ENCODE data around the gene BIK.
"Not testable (repeated sequence)": the region's sequence is repeated elsewhere in the genome, so short reads cannot be mapped to it uniquely, and the experiment has no call there.

The BIK gene, protein sequence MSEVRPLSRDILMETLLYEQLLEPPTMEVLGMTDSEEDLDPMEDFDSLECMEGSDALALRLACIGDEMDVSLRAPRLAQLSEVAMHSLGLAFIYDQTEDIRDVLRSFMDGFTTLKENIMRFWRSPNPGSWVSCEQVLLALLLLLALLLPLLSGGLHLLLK

DNA sequence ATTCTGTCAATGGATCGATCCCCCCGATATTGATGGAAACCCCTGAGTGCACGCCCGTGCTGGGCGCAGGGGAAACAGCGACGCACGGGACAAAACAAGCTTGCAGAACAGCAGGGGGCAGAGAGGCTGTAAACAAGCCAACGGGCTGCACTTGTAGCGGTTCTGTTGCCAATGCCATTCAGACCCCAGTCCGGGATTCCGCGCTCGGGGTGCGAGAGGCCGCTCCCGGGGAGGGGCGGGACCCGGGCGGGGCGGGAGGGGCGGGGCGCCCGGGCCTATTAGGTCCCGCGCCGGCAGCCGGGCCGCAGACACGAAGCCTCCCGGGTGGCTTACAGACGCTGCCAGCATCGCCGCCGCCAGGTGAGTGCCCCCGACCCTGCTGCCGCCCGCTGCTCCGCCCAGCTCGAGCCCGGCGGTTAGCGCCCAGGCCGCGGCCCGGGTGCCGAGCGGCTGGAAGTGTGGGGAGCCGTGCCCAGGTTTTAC is at the start of gene BIK:
Gene BIK, plus strand, starts transcription at position 307 of the 483 bp plus-strand sequence. CDS start 13,273 bp downstream, outside the sequence.
- DNase-seq = peak; percentile 9

DNA sequence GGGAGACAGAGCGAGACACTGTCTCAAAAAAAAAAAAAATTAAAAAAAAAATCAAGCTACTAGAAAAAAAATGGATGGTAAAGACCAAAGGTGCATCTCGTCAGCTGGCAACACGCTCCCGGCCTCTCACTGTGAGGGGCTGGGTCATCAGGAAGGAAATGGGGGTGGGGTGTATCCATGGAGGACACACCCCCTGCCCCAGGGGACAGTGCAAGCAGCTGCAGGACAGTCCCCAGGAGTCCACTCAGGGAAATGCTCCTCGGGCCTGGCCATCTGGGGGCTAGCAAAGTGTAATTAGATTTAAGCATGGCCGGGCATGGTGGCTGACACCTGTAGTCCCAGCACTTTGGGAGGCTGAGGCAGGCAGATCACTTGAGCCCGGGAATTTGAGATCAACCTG is 44.4 kb upstream of the BIK start:
- DNase-seq = no peak

DNA sequence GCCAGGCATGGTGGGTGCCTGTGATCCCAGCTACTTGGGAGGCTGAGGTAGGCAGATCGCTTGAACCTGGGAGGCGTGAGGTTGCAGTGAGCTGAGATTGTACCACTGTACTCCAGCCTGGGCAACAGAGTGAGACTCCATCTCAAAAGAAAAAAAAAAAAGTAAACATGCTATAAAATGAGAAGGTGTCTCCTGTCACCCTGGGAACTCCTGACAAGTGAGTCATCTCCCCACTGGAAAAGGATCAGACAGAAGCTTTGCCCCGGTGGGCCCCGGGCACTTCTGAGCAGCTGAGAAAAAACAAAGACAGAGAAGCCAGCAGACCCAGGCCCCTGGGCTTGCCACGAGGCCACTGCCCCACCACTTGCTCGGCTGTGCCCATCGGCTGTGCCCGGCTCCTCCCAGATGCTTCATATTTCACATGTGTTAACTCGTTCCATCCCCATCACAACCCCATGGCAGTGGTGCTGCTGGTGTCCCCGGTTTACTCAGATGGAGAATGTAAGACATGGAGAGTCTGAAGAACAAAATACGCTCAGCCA is 43.6 kb upstream of the BIK start:
- no peak for DNase-seq

- DNase-seq = no peak
These were observed 33.3 kb upstream of the BIK start for GRCh38 chr22:43077121-43077877.

GRCh38 chr22:43078522-43078921 is 32.0 kb upstream of the BIK start:
- no peak for DNase-seq

- no peak for DNase-seq
These were observed 30.8 kb upstream of the BIK start for GRCh38 chr22:43079742-43080141.

- DNase-seq = no peak
These were observed 29.9 kb upstream of the BIK start for GRCh38 chr22:43080616-43081015.

- DNase-seq = no peak
These were observed 28.6 kb upstream of the BIK start for GRCh38 chr22:43081968-43082367.

GRCh38 chr22:43085658-43086606 is 24.6 kb upstream of the BIK start:
- DNase-seq = no peak

- DNase-seq = no peak
These were observed 21.9 kb upstream of the BIK start for GRCh38 chr22:43088627-43088983.

GRCh38 chr22:43088984-43089717 is 21.4 kb upstream of the BIK start, which contains the start of gene TTLL1:
TSS of gene TTLL1 (minus strand) at chr22:43089391. CDS start at chr22:43075586, 13,805 bp downstream.
- peak; percentile 61 for DNase-seq

GRCh38 chr22:43090130-43090789 is 20.3 kb upstream of the BIK start:
- DNase-seq = no peak

GRCh38 chr22:43092085-43092484 is 18.5 kb upstream of the BIK start:
- no peak for DNase-seq

- DNase-seq = no peak
These were observed 16.5 kb upstream of the BIK start for GRCh38 chr22:43094085-43094484.

GRCh38 chr22:43094551-43094950 is 16.0 kb upstream of the BIK start:
- no peak for DNase-seq

DNA sequence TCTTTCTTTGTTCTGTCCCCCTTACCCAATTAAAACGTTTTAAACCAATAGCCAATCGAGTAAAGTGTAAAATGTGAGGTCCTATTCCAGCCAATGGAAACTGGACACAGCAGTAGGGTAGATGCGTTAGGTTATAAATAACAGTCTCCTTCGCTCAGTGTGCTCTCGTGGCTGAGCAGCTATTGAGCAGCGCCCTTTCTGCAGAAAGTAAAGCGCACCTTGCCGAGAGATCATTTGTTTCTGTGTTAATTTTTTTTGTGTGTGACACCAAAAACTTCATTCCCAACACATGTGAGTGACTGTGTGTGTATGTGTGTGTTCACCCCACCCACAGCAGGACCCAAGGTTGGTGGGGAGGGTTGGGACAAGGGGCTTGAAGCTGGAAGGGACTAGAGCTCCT is 14.1 kb upstream of the BIK start:
- no peak for DNase-seq

DNA sequence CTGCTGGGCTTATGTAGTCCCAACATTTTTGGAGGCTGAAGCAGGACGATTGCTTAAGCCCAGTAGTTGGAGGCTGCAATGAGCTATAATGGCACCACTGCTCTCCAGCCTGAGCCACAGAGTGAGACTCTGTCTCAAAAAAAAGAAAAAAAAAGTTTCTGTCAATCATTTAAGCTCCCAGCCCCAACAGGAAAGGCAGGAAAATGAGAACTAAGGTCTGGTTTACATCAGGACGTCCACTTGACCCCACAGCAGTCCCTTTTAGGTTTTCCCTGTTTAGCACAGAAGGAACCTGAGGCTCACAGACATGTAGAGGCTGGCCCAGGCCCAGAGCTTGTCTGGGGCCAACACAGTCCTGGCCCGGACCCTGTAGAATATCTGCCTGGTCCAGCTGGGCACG is 12.2 kb upstream of the BIK start:
- DNase-seq = no peak

DNA sequence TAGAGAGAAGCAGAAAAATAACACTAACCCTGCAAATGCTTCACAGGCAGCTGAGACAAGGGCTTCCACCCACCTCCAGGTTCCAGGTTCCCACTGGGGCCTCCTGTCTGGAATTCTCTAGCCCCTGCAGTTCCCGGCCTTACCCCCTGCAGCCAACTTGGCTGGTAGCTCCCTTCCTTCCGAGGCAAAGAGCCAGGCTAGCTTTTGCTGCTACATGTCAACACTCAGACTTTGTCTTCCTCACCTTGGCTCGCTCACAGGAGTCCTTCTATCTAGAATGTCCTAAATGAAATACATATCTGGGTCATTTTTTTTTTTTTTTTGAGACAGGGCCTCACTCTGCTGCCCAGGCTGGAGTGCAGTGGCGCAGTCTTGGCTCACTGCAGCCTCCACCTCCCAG is 11.5 kb upstream of the BIK start:
- no peak for DNase-seq

- DNase-seq = no peak
These were observed 10.3 kb upstream of the BIK start for GRCh38 chr22:43100225-43100624.

DNA sequence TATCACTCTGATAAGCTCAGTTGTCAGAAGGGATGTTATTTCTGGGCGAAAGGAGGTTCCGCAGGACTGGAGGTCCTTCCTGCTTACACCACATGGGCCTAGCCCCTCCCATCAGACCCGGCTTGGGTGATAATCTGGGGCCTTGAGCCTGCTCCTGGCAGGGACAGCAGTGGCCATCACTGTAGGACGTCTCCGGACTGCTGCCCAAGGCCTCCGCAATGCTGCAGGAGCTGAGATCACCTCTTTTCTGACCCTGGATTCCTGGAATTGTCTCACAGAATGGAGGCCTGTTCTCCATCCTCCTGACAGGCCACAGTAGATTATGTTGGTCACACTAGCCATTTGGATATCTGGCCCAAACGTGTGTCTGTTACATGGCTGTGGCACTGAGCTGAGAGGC is 9.2 kb upstream of the BIK start:
- no peak for DNase-seq

DNA sequence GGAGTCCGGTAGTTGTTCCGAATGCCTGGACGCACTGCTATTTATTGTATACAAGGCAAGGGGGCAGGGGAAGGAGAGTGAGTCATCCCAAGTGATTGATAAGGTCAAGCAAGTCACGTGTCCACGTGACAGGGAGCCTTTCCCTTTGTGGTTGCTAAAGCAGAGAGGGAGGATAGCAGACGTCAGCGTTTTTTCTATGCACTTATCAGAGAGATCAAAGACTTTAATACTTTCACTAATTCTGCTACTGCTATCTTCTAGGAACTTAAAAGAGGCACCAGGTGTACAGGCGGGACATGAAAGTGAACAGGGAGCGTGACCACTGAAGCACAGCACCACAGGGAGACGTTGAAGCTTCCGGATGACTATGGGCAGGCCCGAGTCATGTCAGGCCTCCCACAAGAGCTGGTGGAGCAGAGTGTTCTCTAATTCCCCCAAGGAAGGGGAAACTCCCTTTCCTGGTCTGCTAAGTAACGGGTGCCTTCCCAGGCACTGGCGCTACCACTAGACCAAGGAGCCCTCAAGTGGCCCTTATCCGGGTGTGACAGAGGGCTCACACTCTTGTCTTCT is 6.4 kb upstream of the BIK start:
- DNase-seq = not testable (repeated sequence)
